HG03469 (cell line): ENCODE measurements around the gene CAPN10.

Experiments used
- ATAC-seq: cut with Tn5 transposase; IDR thresholded peaks from one replicate; pipeline ENCODE4 v1.9.1; 2021; ENCODE audit warnings: mild to moderate bottlenecking, moderate library complexity, moderate number of reproducible peaks; ENCODE audit not compliant: unreplicated experiment

CAPN10 gene

GRCh38 chr2:240588006-240588655 lies 1.6 kb downstream of the CAPN10 start:
- ATAC-seq, result no peak

DNA sequence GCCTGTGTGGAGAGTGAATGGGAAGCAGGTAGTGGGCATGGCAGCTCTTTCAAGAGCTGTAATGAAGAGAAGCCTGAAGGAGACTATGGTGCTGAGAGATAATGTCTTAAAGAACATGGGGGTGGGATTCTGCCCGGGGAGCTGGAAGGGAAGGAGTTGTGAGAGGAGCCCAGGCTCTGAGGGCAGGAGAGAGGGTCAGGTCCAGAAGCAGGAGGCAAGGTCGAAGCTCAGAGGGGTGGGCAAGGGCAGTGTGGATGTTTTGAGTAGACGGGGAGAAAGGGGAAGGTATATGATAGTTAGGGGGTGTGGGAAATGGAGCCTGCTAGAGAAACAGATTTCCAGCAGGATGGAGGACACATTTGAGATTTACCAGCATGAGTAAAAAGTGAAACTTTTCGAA lies 2.1 kb downstream of the CAPN10 start:
- no peak for ATAC-seq

- ATAC-seq, result no peak
These were observed 2.8 kb downstream of the CAPN10 start for GRCh38 chr2:240589375-240589774.

- no peak for ATAC-seq
These were observed 3.5 kb downstream of the CAPN10 start for GRCh38 chr2:240589850-240590525.

- no peak for ATAC-seq
These were observed 4.2 kb downstream of the CAPN10 start for GRCh38 chr2:240590681-240591111.

DNA sequence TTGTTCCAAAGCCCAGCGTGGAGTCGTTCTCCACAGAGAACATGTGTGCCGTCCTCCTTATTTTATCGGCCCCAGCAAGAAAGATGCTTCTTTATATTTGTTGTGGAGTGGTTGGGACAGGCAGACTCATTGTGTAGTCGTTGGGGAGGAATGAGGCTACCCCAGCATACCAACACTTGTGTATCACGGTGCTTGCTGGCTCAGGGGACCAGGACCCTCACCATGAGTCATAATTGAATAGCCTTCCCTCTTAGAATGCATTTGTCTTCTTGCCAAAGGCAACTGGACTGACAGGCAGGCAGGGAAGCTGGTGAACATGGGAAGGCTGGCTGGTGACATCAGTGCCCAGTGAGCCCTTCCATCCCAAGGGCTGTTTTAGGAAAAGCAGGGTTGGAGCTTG lies 4.7 kb downstream of the CAPN10 start:
- no peak for ATAC-seq

GRCh38 chr2:240591784-240592183 lies 5.2 kb downstream of the CAPN10 start:
- no peak for ATAC-seq

DNA sequence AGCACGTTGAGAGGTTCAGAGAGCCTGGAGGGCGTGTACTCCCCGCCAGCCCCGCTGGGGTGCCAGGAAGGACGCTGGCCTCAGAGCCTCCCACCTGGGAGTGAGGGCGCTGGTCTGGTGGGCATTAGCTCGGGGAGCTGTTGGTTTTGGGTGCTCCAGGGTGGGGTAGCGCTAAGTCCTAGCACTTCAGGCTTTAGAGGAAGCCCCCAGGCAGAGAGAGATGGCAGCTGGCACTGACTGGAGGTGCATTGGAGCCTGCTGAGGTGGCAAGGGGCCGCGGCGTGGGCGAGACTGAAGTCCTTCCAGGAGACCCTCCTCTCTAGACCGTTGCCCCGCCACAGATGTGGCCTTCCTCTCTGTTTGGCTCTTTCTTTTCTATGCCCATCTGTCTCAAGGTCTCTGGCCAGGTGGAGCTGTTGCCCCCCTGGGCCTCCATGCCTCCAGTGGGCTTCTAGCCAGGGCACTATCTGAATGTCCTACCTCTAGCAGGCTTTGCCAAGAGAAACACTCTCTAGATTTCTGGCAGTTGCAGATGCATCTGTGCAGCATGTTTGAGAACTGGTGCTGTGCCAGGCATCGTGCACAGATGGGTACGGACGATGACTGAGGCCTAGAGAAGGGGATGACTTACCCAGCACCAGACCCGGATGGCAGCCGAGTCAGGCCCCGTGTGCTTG lies 6.6 kb downstream of the CAPN10 start:
- ATAC-seq, result no peak

DNA sequence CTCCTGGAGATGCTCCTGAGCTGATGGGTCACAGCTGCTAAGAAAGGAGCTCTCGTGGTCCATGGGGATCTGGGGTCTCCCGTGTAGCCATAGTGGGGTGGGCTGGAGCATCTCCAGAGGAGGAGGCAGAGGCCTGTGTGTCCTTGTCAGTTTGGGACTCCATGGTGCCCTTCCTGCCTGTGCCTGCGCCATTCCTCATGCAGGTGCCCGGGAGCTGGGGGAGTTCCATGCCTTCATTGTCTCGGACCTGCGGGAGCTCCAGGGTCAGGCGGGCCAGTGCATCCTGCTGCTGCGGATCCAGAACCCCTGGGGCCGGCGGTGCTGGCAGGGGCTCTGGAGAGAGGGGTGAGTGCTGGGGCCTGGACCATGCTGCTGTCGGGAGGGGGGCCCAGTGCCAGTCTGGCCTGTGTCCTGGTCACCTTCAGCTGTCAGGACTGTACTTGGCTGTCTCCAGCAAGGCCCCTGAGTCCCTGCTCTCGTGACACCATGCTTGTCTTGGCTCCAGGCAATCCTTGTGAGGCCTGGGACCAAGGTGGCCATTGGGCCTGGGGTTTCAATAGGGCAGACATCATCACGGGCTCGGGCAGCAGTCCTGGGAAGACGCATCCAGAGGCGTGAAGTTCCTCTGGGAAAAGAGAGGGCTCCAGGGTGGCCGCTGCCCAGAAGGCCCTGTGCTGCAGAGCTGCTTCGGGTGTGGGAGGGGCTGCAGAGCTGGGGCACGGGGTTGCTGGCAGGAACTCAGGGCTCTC lies 7.3 kb downstream of the CAPN10 start:
- ATAC-seq, result no peak

DNA sequence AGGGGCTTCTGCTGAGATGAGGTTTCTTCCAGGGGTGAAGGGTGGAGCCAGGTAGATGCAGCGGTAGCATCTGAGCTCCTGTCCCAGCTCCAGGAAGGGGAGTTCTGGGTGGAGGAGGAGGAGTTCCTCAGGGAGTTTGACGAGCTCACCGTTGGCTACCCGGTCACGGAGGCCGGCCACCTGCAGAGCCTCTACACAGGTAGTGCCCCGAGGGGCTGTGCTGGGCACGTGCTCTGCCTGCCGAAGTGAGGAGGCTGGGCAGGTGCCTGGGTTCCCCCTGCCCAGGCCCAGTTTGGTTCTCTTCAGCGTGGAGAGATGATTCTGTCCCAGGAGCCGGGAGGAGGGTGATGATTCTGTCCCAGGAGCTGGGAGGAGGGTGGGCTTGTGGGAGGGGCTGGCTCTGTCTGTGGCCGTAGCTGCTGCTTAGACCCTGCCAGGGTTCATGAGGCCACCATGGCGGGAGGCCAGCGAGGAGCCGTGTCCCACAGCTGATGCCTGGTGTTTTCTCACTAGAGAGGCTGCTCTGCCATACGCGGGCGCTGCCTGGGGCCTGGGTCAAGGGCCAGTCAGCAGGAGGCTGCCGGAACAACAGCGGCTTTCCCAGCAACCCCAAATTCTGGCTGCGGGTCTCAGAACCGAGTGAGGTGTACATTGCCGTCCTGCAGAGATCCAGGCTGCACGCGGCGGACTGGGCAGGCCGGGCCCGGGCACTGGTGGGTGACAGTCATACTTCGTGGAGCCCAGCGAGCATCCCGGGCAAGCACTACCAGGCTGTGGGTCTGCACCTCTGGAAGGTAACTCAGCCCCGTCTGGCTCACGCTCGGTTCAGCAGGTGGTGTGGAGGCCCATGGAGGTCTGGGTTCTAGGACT lies 8.2 kb downstream of the CAPN10 start:
- ATAC-seq, result no peak

- no peak for ATAC-seq
These were observed 9.0 kb downstream of the CAPN10 start for GRCh38 chr2:240595381-240596079.

- no peak for ATAC-seq
These were observed 9.5 kb downstream of the CAPN10 start for GRCh38 chr2:240596080-240596460.

DNA sequence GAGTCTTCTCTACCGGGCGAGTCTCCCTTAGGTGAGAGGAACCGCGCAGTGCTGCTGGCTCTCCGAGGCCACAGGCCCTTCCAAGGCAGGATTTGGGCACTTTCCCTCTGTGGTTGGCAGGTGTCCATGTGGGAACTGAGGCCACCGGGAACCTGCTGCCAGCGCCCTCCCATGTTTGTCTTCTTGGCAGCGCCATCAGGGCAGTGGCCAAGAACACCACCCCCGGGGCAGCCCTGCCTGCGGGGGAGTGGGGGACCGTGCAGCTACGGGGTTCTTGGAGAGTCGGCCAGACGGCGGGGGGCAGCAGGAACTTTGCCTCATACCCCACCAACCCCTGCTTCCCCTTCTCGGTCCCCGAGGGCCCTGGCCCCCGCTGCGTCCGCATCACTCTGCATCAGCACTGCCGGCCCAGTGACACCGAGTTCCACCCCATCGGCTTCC lies 10.0 kb downstream of the CAPN10 start:
- ATAC-seq, result no peak

- no peak for ATAC-seq
These were observed 10.5 kb downstream of the CAPN10 start for GRCh38 chr2:240597054-240597418.

- ATAC-seq, result no peak
These were observed 11.1 kb downstream of the CAPN10 start for GRCh38 chr2:240597419-240598181.

- no peak for ATAC-seq
These were observed 11.9 kb downstream of the CAPN10 start for GRCh38 chr2:240598311-240598911.

DNA sequence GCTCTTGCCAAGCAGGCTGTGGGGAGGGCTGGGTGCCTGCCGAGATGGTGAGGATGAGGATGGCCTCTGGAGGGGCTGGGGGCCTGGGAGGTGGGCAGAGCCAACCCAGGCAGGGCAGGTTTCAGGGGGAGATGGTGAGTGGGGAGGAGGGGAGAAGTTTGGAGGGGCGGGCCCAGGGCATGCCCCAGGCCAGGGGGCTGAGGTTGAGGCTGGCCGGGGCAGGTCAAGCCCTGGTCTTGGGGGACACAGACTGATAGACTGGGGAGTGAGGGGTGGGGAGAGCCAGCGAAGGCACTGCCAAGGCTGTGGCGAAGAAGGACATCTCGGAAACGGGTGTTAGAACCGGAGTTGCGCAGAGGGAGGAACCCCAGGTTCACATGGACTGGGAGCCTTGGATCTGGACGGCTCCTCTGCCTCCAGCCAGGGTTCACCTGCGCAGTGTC lies 12.6 kb downstream of the CAPN10 start:
- ATAC-seq, result no peak

- no peak for ATAC-seq
These were observed 14.0 kb downstream of the CAPN10 start for GRCh38 chr2:240600451-240600961.
